Activated CD4-positive, alpha-beta T cell treated with anti-CD3 and anti-CD28 coated beads, Interleukin-2, amount 10 ng/mL, durations not matched to agents 24 days and 14 days (primary cell): ENCODE measurements around the gene HCK. TPM values are rescaled to one million over a fixed set of nuclear protein-coding genes. Genes with fewer than 3 reads are reported as not detected.

Experiments used
- DNase-seq: peaks from one replicate; pipeline ENCODE4 v3.0.0; 2022
- H3K27ac Mint-ChIP-seq: one replicate; pipeline ENCODE4 v1.8.0; 2022; ENCODE audit warnings: mild to moderate bottlenecking, mixed read lengths
- H3K27me3 Mint-ChIP-seq: one replicate; pipeline ENCODE4 v1.8.0; 2022; ENCODE audit warnings: mixed read lengths
- H3K36me3 Mint-ChIP-seq: one replicate; pipeline ENCODE4 v1.8.0; 2022; ENCODE audit warnings: low read depth, mild to moderate bottlenecking, mixed read lengths
- H3K4me1 Mint-ChIP-seq: one replicate; pipeline ENCODE4 v1.8.0; 2021; ENCODE audit warnings: mixed read lengths
- H3K4me3 Mint-ChIP-seq: one replicate; pipeline ENCODE4 v1.8.0; 2022; ENCODE audit warnings: mild to moderate bottlenecking, moderate library complexity, mixed read lengths
- H3K9me3 Mint-ChIP-seq: one replicate; pipeline ENCODE4 v1.8.0; 2021; ENCODE audit warnings: mixed read lengths
- intact Hi-C: fragments of 100-400 bp; cut with micrococcal nuclease; formaldehyde crosslinking; loops from one replicate; pipeline ENCODE4 v1.15.1; 2023
- total RNA-seq: library from RNA; stranded (reverse); gene quantifications from 2 replicates; pipeline ENCODE4 v1.2.3, GENCODE V29; 2022

The HCK gene
- total RNA-seq, 1 donor from 2014 or later: not detected

GRCh38 chr20:32141465-32141980 is 89.5 kb downstream of the HCK start:
- Mint-ChIP-seq H3K36me3 (peaks cover 70% of the 10 kb centered on the region), H3K27ac (no peak overlapping the region), H3K4me3 (no peak overlapping the region), H3K9me3 (no peaks in the 10 kb centered on the region), H3K4me1 (no peaks in the 10 kb centered on the region), H3K27me3 (no peaks in the 10 kb centered on the region)
- no peak for DNase-seq
- intact Hi-C loops: no loop called here

- peaks cover 71% of the 10 kb centered on the region for H3K36me3 Mint-ChIP-seq
- no peak for DNase-seq
- H3K9me3 Mint-ChIP-seq: no peaks in the 10 kb centered on the region
- no peak overlapping the region for H3K4me3 Mint-ChIP-seq
- no peaks in the 10 kb centered on the region for H3K27me3 Mint-ChIP-seq
- intact Hi-C loops: no loop called here
- no peaks in the 10 kb centered on the region for H3K4me1 Mint-ChIP-seq
- no peak overlapping the region for H3K27ac Mint-ChIP-seq
These were observed 90.0 kb downstream of the HCK start for GRCh38 chr20:32142088-32142487.

DNA sequence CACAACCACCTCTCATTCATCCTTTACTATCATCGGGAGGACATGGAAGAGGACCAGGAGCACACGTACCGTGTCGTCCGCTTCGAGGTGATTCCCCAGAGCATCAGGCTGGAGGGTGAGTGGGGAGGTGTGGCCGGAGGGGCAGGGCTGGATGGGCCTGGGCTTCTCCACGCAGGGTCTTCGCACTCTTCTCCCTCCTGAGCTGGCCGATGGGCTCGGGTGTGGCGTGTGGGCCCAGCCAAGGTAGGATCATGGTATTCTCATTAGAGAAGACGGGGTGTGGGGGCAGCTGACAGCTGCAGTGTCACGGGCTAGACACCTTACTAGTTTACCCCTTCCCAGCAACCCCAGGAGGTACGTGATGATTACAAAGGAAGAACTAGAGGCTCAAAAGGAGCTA is 90.9 kb downstream of the HCK start:
- no peak for DNase-seq
- intact Hi-C loops: no loop called here
- Mint-ChIP-seq H3K9me3 (no peaks in the 10 kb centered on the region), H3K36me3 (peaks cover 68% of the 10 kb centered on the region), H3K4me1 (no peaks in the 10 kb centered on the region), H3K27me3 (no peaks in the 10 kb centered on the region), H3K4me3 (no peak overlapping the region), H3K27ac (no peak overlapping the region)

- no peaks in the 10 kb centered on the region for H3K4me1 Mint-ChIP-seq
- no peaks in the 10 kb centered on the region for H3K27me3 Mint-ChIP-seq
- intact Hi-C loops: no loop called here
- H3K9me3 Mint-ChIP-seq: no peaks in the 10 kb centered on the region
- peaks cover 59% of the 10 kb centered on the region for H3K36me3 Mint-ChIP-seq
- H3K4me3 Mint-ChIP-seq: no peak overlapping the region
- no peak overlapping the region for H3K27ac Mint-ChIP-seq
- no peak for DNase-seq
These were observed 93.0 kb downstream of the HCK start for GRCh38 chr20:32144898-32145662.

- Mint-ChIP-seq H3K4me1 (peaks cover 1% of the 10 kb centered on the region), H3K4me3 (no peak overlapping the region), H3K27me3 (no peaks in the 10 kb centered on the region), H3K36me3 (peaks cover 50% of the 10 kb centered on the region), H3K9me3 (no peaks in the 10 kb centered on the region), H3K27ac (no peak overlapping the region)
- no peak for DNase-seq
- intact Hi-C loops: no loop called here
These were observed 97.6 kb downstream of the HCK start for GRCh38 chr20:32149566-32150170.

GRCh38 chr20:32150291-32150848 is 98.3 kb downstream of the HCK start:
- no peak for DNase-seq
- no peaks in the 10 kb centered on the region for H3K9me3 Mint-ChIP-seq
- H3K36me3 Mint-ChIP-seq: peaks cover 49% of the 10 kb centered on the region
- peaks cover 6% of the 10 kb centered on the region for H3K4me1 Mint-ChIP-seq
- H3K4me3 Mint-ChIP-seq: no peak overlapping the region
- no peak overlapping the region for H3K27ac Mint-ChIP-seq
- intact Hi-C loops: no loop called here
- no peaks in the 10 kb centered on the region for H3K27me3 Mint-ChIP-seq

Other genes with a start within 250 kb of the HCK start
- 0.26 and 0.28 TPM in 2 replicates for gene MYLK2, start 232.9 kb upstream of the HCK start, total RNA-seq
- not detected in 2 replicates for gene FOXS1, start 206.6 kb upstream of the HCK start, total RNA-seq
- gene DUSP15, start 181.7 kb upstream of the HCK start, total RNA-seq: not detected in 2 replicates
- gene TTLL9, start 181.6 kb upstream of the HCK start, total RNA-seq: not detected in 2 replicates
- 18.2 and 19.3 TPM in 2 replicates for gene PDRG1, start 100.2 kb upstream of the HCK start, total RNA-seq
- gene XKR7, start 84.1 kb upstream of the HCK start, total RNA-seq: not detected in 2 replicates
- not detected in 2 replicates for gene CCM2L, start 41.8 kb upstream of the HCK start, total RNA-seq
- 48.9 and 49.8 TPM in 2 replicates for gene TM9SF4, start 57.5 kb downstream of the HCK start, total RNA-seq
- gene PLAGL2, start 155.5 kb downstream of the HCK start, total RNA-seq: 119 and 120 TPM in 2 replicates
- 65.7 and 68.1 TPM in 2 replicates for gene POFUT1, start 155.6 kb downstream of the HCK start, total RNA-seq
- gene KIF3B, start 225.4 kb downstream of the HCK start, total RNA-seq: 34.7 and 35.5 TPM in 2 replicates